Esophagus muscularis mucosa (tissue), 4 donors: ENCODE results near the gene C11orf71. TPM values are rescaled to one million over a fixed set of nuclear protein-coding genes. Genes with fewer than 3 reads are reported as not detected.

Experiments
- DNase-seq: peaks from one replicate; pipeline ENCODE4 v3.0.0-alpha.2; 2017; ENCODE audit errors: extremely low spot score
- H3K27ac ChIP-seq, 4 donors: fragments of 200-600 bp; sonication (generic); replicated peaks in 1 of 4; 1 replicate in 3 of 4; 2 replicates in 1 of 4; pipeline ENCODE4 v1.5.1; 2016 to 2019; ENCODE audit warnings: mild to moderate bottlenecking in 1 of 4
- H3K27me3 ChIP-seq, 4 donors: fragments of 200-600 bp; sonication (generic); one replicate each; pipeline versions ENCODE4 v1.5.1 to v1.6.0; 2016 to 2019
- H3K36me3 ChIP-seq, 4 donors: fragments of 200-600 bp; sonication (generic); one replicate each; pipeline ENCODE4 v1.5.1; 2016 to 2019
- H3K4me1 ChIP-seq, 4 donors: fragments of 200-600 bp; sonication (generic); one replicate each; pipeline ENCODE4 v1.5.1; 2016 to 2019
- H3K4me3 ChIP-seq, 4 donors: fragments of 200-600 bp; sonication (generic); 1 replicate in 2 of 4; 2 replicates in 2 of 4; pipeline ENCODE4 v1.5.1; 2016 to 2019; ENCODE audit warnings: mild to moderate bottlenecking in 4 of 4, moderate library complexity in 1 of 4
- H3K9me3 ChIP-seq, 4 donors: fragments of 200-600 bp; sonication (generic); 1 replicate in 3 of 4; 2 replicates in 1 of 4; pipeline ENCODE4 v1.5.1; 2016 to 2019
- CTCF ChIP-seq, 3 experiments: fragments of 200-600 bp in 2 of 3; fragments of 450-650 bp in 1 of 3; sonication (generic) in 2 of 3; IDR thresholded peaks; one replicate each; pipeline ENCODE4 v1.5.1; 2017 to 2019; ENCODE audit warnings: antibody characterized with exemption in 3 of 3, mild to moderate bottlenecking in 2 of 3, moderate library complexity in 1 of 3
- EP300 ChIP-seq: sonication (generic); formaldehyde crosslinking; IDR thresholded peaks from one replicate; pipeline ENCODE4 v1.6.1; 2017; ENCODE audit warnings: antibody characterized with exemption
- POLR2A ChIP-seq: fragments of 450-650 bp; IDR thresholded peaks from one replicate; pipeline ENCODE4 v1.6.1; 2017; ENCODE audit warnings: antibody characterized with exemption, moderate library complexity, mild to moderate bottlenecking, low read depth
- POLR2AphosphoS5 ChIP-seq, 2 donors: sonication (generic); formaldehyde crosslinking; IDR thresholded peaks; one replicate each; pipeline ENCODE4 v1.6.1; 2017; ENCODE audit warnings: antibody characterized with exemption in 2 of 2
- WGBS: methylation state at CpG from one replicate; pipeline ENCODE4 v1.1.5; 2018; 5-methylcytosine and 5-hydroxymethylcytosine counted together
- intact Hi-C: fragments of 100-400 bp; cut with DNase I; formaldehyde crosslinking; loops from one replicate; pipeline ENCODE4 v1.15.1; 2023
- total RNA-seq, 4 donors: library from RNA; depleted of rRNA; stranded (reverse); fragments of >200 nt; gene quantifications; one replicate each; pipeline versions ENCODE4 v1.1.0 to v1.2.1, GENCODE V29; 2016

The C11orf71 gene
- total RNA-seq, 4 donors from 2014 or later, result 5.0 to 6.2 (median 5.6) TPM

- H3K9me3 ChIP-seq, result peaks cover 0 to 4% (median 0%) of the 10 kb centered on the region in 4 donors
- no peak overlapping the region for H3K27ac ChIP-seq
- DNase-seq, result no peak
- H3K4me3 ChIP-seq, result no peak overlapping the region
- H3K27me3 ChIP-seq, result peaks cover 0 to 3% (median 0%) of the 10 kb centered on the region in 4 donors
- WGBS, result 62% methylated on average over 2 of the region's 2 CpGs
- no peak for TF ChIP-seq CTCF (IDR thresholded peaks at IDR 0.05)
- no peaks in the 10 kb centered on the region for H3K4me1 ChIP-seq
- intact Hi-C loops, result no loop called here
- H3K36me3 ChIP-seq, result no peaks in the 10 kb centered on the region
Observed at GRCh38 chr11:114386131-114386530, 14.2 kb downstream of the C11orf71 start.

GRCh38 chr11:114384487-114384886 lies 15.8 kb downstream of the C11orf71 start:
- Histone ChIP-seq H3K4me1 (no peaks in the 10 kb centered on the region), H3K4me3 (no peak overlapping the region), H3K27me3 (no peaks in the 10 kb centered on the region), H3K36me3 (no peaks in the 10 kb centered on the region), H3K9me3 (peaks cover 0 to 4% (median 0%) of the 10 kb centered on the region in 4 donors), H3K27ac (no peak overlapping the region)
- DNase-seq, result no peak
- WGBS, result 100% methylated on average over 1 of the region's 1 CpG
- intact Hi-C loops, result no loop called here
- no peak for TF ChIP-seq CTCF (IDR thresholded peaks at IDR 0.05)
- no peak for TF ChIP-seq POLR2A
- TF ChIP-seq POLR2AphosphoS5 (IDR thresholded peaks at IDR 0.05), result no peak
- no peak for TF ChIP-seq EP300

- Histone ChIP-seq H3K9me3 (peaks cover 0 to 4% (median 0%) of the 10 kb centered on the region in 4 donors), H3K27me3 (peaks cover 0 to 14% (median 0%) of the 10 kb centered on the region in 4 donors), H3K27ac (no peak overlapping the region), H3K4me3 (no peak overlapping the region), H3K36me3 (no peaks in the 10 kb centered on the region), H3K4me1 (no peaks in the 10 kb centered on the region)
- no peak for DNase-seq
- WGBS, result 80% methylated on average over 3 of the region's 3 CpGs
- intact Hi-C loops, result no loop called here
- TF ChIP-seq CTCF (IDR thresholded peaks at IDR 0.05), result no peak
- TF ChIP-seq POLR2AphosphoS5 (IDR thresholded peaks at IDR 0.05), result no peak
- TF ChIP-seq EP300, result no peak
- TF ChIP-seq POLR2A, result no peak
Observed at GRCh38 chr11:114382509-114382908, 17.8 kb downstream of the C11orf71 start.

GRCh38 chr11:114379394-114380069 lies 20.8 kb downstream of the C11orf71 start:
- Histone ChIP-seq H3K9me3 (peaks cover 0 to 4% (median 0%) of the 10 kb centered on the region in 4 donors), H3K27ac (no peak overlapping the region), H3K36me3 (no peaks in the 10 kb centered on the region), H3K4me3 (no peak overlapping the region), H3K4me1 (no peaks in the 10 kb centered on the region), H3K27me3 (peaks cover 0 to 17% (median 0%) of the 10 kb centered on the region in 4 donors)
- TF ChIP-seq POLR2AphosphoS5 (IDR thresholded peaks at IDR 0.05), result no peak
- no peak for TF ChIP-seq EP300
- TF ChIP-seq POLR2A, result no peak
- no peak for TF ChIP-seq CTCF (IDR thresholded peaks at IDR 0.05)
- 85% methylated on average over 5 of the region's 5 CpGs for WGBS
- intact Hi-C loops, result no loop called here
- no peak for DNase-seq
